Peyer's patch (tissue), 4 donors: ENCODE results near the gene EIF4G1.

Source experiments
- CTCF ChIP-seq, 6 experiments: fragments of 450-650 bp in 4 of 6; fragments of 200-600 bp in 2 of 6; sonication (generic) in 1 of 6; IDR thresholded peaks; one replicate each; pipeline ENCODE4 v1.5.1; 2017 to 2019; ENCODE audit warnings: antibody characterized with exemption in 6 of 6, mild to moderate bottlenecking in 3 of 6, moderate library complexity in 1 of 6
- POLR2A ChIP-seq, 2 donors: fragments of 450-650 bp; IDR thresholded peaks; one replicate each; pipeline ENCODE4 v1.5.1; 2017; ENCODE audit warnings: antibody characterized with exemption in 2 of 2, mild to moderate bottlenecking in 2 of 2, moderate library complexity in 2 of 2

GRCh38 chr3:184377374-184377773, 63.0 kb downstream of the EIF4G1 start:
- TF ChIP-seq POLR2A (IDR thresholded peaks at IDR 0.05): no peak
- no peak for TF ChIP-seq CTCF (IDR thresholded peaks at IDR 0.05)
